MV-4-11 (cell line): ENCODE data around the gene APBB3.
A peak's percentile ranks its signal among the peaks of the same experiment; 100 is the strongest.

Experiments
- DNase-seq: peaks from one replicate; lab custom pipeline; 2025; lab: John Stamatoyannopoulos, UW

The APBB3 gene

GRCh38 chr5:140574165-140574564 is 9.8 kb upstream of the APBB3 start:
- DNase-seq = no peak

DNA sequence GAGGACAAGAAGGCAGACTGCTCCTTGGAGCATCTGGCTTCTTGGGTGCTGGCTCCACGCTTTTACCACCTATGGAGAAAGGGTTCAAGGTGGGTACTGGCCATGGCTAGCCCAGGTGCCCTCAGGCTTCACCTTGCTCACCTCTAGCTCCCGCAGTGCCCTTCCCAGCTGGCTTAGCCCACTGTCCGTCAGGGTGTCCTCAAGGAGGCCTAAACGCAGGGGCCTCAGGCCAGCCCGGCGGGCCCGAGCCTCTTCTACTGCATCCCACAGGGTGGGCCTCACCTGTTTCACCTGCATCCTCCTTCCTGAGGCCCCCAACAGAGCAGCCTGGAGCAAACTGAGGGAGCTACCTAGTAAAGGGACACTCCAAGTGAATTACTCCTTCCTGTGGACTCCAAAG is 9.3 kb upstream of the APBB3 start:
- no peak for DNase-seq

- DNase-seq = no peak
These were observed 6.7 kb upstream of the APBB3 start for GRCh38 chr5:140571105-140571504.

- no peak for DNase-seq
These were observed 6.1 kb upstream of the APBB3 start for GRCh38 chr5:140570488-140570887.

DNA sequence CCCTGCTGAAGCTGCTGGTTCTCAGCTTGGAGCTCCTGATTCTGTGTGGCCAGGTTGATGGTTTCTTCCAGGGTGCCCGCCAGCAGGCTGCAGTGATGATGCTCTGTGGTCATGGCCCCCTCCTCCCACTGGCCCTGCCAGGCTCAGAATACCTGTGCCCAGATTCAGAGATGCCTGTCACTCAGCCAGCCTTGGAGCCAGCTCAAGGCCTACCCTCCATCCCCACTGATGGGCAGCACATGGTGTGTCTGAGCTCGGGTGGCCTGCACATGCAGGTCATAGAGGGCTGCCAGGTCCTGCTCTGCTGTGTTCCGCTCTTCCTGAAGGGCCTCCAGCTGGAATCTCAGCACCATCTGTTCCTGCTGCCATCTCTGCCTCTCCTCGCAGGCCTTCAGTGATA is 5.7 kb upstream of the APBB3 start:
- no peak for DNase-seq

GRCh38 chr5:140569197-140569596 is 4.8 kb upstream of the APBB3 start:
- peak; percentile 4 for DNase-seq

DNA sequence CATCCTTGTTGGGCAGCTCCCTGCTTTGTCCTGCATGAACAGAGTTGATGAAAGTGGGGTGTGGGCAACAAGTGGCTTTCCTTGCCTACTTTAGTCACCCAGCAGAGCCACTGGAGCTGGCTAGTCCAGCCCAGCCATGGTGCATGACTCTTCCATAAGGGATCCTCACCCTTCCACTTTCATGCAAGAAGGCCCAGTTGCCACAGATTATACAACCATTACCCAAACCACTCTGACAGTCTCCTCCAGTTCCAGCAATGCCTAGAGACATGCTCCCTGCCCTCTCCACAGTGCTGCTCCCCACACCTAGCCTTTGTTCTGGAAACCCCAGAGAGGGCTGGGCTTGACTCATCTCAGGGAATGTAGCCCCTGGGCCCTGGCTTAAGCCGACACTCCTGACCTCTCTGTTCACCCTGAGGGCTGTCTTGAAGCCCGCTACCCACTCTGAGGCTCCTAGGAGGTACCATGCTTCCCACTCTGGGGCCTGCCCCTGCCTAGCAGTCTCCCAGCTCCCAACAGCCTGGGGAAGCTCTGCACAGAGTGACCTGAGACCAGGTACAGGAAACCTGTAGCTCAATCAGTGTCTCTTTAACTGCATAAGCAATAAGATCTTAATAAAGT is 4.2 kb upstream of the APBB3 start:
- no peak for DNase-seq

DNA sequence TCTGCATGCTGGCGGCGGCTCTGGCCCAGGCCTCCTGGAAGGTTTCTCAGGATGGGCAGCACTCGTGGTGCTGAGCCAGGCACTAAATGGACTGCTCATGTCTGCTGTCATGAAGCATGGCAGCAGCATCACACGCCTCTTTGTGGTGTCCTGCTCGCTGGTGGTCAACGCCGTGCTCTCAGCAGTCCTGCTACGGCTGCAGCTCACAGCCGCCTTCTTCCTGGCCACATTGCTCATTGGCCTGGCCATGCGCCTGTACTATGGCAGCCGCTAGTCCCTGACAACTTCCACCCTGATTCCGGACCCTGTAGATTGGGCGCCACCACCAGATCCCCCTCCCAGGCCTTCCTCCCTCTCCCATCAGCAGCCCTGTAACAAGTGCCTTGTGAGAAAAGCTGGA is 3.5 kb upstream of the APBB3 start:
- no peak for DNase-seq

- DNase-seq = no peak
These were observed 2.9 kb upstream of the APBB3 start for GRCh38 chr5:140567136-140567818.

DNA sequence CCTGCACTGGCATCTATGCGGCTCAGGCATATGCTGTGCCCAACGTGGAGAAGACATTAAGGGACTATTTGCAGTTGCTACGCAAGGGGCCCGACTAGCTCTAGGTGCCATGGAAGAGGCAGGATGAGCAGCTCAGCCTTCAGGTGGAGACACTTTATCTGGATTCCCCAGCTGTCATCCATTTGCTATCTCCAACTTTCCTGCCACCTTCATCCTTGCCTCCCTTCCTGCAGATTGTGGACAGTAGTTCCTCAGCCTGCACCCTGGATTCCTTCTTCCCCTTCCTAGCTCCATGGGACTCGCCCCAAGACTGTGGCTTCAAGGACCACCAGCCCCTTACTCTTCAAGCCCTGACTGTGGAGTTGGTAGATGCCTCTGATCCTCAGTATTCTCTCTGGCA is 2.3 kb upstream of the APBB3 start:
- no peak for DNase-seq

DNA sequence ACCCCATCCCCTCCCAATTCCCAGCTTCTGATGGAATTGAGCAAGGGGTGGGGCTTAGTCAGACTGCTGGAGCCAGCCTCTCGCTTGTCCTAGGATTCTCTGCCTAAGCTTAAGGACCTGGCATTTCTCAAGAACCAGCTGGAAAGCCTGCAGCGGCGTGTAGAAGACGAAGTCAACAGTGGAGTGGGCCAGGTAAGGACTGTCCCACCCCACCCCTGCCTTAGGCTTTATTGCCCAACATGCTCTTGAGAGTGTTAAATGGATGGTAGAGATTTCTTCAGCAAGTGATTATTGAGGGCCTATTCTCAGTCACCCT is 1.3 kb upstream of the APBB3 start:
- DNase-seq = no peak

GRCh38 chr5:140565024-140565779 is 804 bp upstream of the APBB3 start:
- DNase-seq = no peak

GRCh38 chr5:140563596-140563995 is 802 bp downstream of the APBB3 start:
- DNase-seq = no peak

GRCh38 chr5:140561753-140562523 is 2.5 kb downstream of the APBB3 start:
- DNase-seq = no peak

DNA sequence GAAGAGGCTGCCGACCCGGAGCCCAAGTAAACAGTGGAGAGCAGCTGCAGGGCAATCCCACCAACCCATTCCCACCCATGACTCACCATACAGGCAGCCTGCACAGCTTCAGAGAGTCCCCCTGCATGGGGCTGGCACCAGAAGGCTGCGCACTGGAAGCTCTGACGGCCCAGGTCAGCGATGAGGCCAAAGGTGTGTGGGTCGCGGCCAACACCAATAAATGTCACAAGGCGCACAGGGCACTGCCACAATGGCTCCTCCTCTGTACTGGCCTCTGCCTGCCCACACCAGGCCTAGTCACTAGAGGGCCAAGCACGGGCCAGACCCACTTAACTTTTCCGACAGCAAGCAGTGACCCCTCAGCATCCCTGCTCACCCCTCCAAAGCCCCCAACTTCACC is 4.2 kb downstream of the APBB3 start:
- DNase-seq = no peak

- DNase-seq = no peak
These were observed 5.9 kb downstream of the APBB3 start for GRCh38 chr5:140558542-140558941.

DNA sequence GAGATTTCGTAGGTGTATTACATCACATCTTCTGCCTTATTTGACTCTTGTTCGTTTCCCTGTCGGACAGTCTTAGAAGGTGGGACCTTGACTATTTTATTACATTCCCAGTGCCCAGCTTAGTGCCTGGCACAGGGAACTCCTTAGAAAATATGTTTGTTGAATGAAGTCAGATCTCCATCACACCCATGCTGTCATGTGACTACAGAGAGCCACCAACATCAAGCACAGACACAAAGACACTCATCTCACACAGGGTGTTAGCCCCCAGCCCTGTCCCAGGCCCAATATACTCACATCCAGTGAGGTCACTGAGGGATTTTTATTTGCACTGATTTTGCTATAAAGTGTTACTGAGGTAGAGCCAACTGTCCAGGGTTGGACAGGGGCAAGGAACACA is 6.4 kb downstream of the APBB3 start:
- DNase-seq = no peak

DNA sequence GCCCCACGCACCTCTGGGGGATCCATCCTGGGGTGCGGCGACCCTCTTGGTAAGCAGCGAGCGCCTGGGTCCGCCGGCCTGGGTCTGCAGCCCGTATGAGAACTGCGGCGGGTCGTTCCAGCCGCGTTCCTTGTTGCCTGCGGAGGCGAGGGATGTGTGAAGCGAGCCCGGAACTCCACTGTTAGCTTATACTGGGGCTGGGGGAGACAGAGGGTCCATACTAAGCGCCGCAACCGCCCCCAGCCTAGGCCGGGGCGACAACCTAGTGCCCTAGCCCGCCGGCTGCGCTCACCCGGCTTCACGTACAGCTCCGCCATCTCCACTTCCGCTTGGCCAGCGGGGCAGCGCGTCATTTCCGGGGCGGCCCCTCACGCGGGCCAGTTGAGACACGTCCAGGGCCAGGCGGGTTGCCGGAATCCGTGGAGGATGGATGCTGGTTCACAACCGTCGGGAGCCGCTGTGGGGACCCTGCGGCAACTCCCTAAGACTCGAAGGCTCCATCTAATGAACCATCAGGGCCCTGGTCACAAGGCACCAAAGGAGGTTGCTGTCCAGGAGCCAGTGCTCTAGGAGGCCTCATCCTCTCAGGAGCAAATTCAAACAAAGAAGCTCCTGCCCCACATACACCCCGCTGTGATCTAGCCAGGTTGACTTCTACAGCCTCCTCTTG is 7.1 kb downstream of the APBB3 start, which contains the start of gene SRA1:
TSS of gene SRA1 (minus strand) at position 338 of the 670 bp plus-strand sequence. CDS start at position 317, 21 bp downstream.
- DNase-seq = peak; percentile 84

GRCh38 chr5:140556438-140556837 is 8.0 kb downstream of the APBB3 start:
- DNase-seq = peak; percentile 54

- DNase-seq = no peak
These were observed 8.6 kb downstream of the APBB3 start for GRCh38 chr5:140555747-140556312.

DNA sequence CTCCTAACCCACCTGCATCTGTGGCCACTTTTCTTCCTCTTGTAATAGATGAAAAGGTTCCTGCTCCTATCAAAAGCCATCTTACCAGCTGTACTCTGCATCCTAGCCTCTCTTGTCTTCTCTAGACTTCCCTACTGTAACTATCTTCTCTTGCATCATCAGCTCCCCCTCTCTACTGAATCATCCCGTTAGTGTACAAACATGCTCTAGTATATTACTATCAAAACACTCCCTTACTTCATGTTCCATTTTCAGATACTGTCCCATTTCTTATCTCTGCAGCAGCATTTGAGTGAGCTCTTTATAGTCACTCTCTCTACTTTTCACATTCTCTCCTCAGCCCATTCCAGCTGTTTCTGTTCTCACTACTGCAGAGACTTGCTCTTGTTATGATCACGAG is 9.9 kb downstream of the APBB3 start:
- peak; percentile 43 for DNase-seq

DNA sequence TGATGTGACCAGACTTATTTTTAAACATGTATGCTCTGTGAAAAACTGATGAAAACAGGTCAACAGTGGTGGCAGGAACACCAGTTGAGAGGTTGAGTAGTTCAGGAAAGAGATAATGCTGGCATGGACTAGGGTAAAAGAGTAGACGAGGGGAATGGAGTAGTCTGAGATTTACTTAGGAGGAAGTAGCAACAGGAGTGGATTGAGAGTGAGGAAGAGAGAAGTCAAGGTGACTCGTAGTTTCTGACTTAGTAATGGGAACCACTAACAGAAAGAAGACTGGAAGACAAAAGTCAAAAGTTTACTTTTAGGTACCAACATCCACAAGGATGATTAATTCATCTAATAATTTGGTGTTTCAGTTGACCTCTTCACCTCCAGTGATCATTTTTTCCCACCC is 10.7 kb downstream of the APBB3 start:
- DNase-seq = peak; percentile 75
